ENCODE measurements around the gene FUT7. TPM values are rescaled to one million over a fixed set of nuclear protein-coding genes. Genes with fewer than 3 reads are reported as not detected.

The FUT7 gene
- total RNA-seq, 1 experiment from 2014 or later: not detected

DNA sequence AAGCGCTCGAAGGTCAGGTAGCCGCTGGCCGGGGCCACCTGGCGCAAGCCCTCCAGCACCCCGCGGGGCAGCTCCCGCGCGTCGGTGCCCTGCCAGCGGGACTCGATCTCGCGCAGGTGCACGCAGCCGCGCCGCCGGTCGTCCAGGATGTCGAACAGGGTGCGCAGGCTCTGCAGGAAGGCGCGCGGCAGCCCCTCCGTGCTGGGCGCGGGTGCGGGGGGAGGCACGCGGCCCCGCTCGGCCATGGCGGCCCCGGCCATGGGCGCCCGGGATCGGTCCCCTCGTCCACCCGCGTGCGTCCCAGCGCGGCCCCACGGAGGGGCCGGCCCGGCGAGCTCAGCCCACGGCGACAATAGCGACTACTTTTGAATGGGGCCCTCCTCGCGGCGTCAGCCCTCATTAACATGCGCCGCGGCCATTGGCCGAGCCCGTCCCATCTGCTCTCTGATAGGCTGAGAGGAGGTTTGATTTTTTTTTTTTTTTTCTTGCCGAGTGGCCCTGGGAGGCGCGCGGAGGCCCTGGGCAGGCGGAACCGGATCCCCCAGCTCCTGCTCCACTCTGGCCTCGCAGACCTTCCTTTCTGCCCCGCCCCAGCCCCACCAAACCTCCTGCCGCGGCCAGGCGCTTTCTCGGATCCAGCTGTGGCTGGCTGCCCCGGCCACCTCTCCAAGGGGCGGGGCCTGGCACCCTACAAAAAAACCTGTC, 38.5 kb upstream of the FUT7 start, which contains the start of gene SAPCD2:
TSS of gene SAPCD2 (minus strand) at position 357 of the 705 bp plus-strand sequence. CDS start at position 260, 97 bp downstream.
- Histone ChIP-seq H3K27me3 (ENCODE audit: insufficient read depth, low read length) (no peaks in the 10 kb centered on the region), H3K27ac (ENCODE audit: low read depth, low read length) (peak within 1 kb of the TSS; percentile 64), H3K9me3 (ENCODE audit: control insufficient read depth in 1 of 2, insufficient read depth in 1 of 2, low read depth in 1 of 2, low read length in 2 of 2) (no peaks in the 10 kb centered on the region), H3K79me2 (ENCODE audit: insufficient read depth, low read length) (peaks cover 47% of the 10 kb centered on the region), H3K9me2 (ENCODE audit: insufficient read depth) (no peaks in the 10 kb centered on the region), H3K36me3 (ENCODE audit: control insufficient read depth in 1 of 2, insufficient read depth in 2 of 2, low read length in 2 of 2) (peaks cover 0 to 4% of the 10 kb centered on the region in 2 experiments; a peak in 1 of 4 replicates), H3K4me1 (ENCODE audit: control insufficient read depth in 1 of 2, insufficient read depth in 2 of 2, low read length in 2 of 2) (peaks cover 24 to 42% of the 10 kb centered on the region in 2 experiments), H4K20me1 (ENCODE audit: insufficient read depth) (no peaks in the 10 kb centered on the region; the same call in 1 of the 2 replicates), H3K4me2 (ENCODE audit: low read length) (peak within 1 kb of the TSS; percentile 93), H2AFZ (ENCODE audit: low read depth, low read length, poor library complexity, severe bottlenecking) (no peak within 1 kb of the TSS), H3K9ac (ENCODE audit: low read length) (peak within 1 kb of the TSS; percentile 89), H3K4me3 (replicated peaks in 1 of 2; ENCODE audit: low read depth in 1 of 2, low read length in 2 of 2) (peak within 1 kb of the TSS; percentile 80 to 82)
- DNase-seq (ENCODE audit: low read depth, low spot score): peak; percentile 83
- ChIA-PET POLR2A (interaction anchor here (0.9 to 5.1 kb wide), 5 partner anchors 12 to 170 kb away, joined by 3 to 43 read pairs (median 4); partner anchors contain the start of genes MAN1B1 and TUBB4B), RAD21 (ENCODE audit: low non-redundant PET in 1 of 2, low total read pairs in 2 of 2, uncharacterized antibody in 2 of 2, unreplicated experiment in 2 of 2) (interaction anchor here in 1 of 2 experiments (0.7 to 1.2 kb wide), 3 partner anchors 24 to 685 kb away, joined by 3 to 4 read pairs (median 3); no protein-coding TSS in a partner anchor), CTCF (interaction anchor here (0.6 to 4.7 kb wide), 10 partner anchors 12 to 166 kb away, joined by 3 to 49 read pairs (median 6); partner anchors contain the start of genes MAN1B1, NPDC1 and RNF224)
- peak; percentile 44 for TF ChIP-seq TCF7L2 (IDR thresholded peaks at IDR 0.05; ENCODE audit: borderline replicate concordance, extremely low read depth, insufficient read depth, insufficient read length)
- peak; percentile 64 for TF ChIP-seq POLR2A (IDR thresholded peaks at IDR 0.05; ENCODE audit: borderline replicate concordance, extremely low read depth, insufficient read depth, insufficient read length)
- TF ChIP-seq REST (IDR thresholded peaks at IDR 0.05; ENCODE audit: low read depth): no peak
- peak; percentile 90 for TF ChIP-seq POLR2AphosphoS5 (IDR thresholded peaks at IDR 0.05; ENCODE audit: low read depth, low read length)
- peak; percentile 43; the same call in 1 of the 2 replicates for TF ChIP-seq ZFX (IDR thresholded peaks at IDR 0.05)
- peak; percentile 73 for ATAC-seq
- BruUV-seq (replicated peaks): no TSS peak
- intact Hi-C loops (cut with micrococcal nuclease): no loop called here
